22Rv1 (cell line): ENCODE data around the gene ZNF618.

Experiments
- CTCF ChIP-seq: fragments of 450-650 bp; IDR thresholded peaks from 2 replicates; pipeline ENCODE4 v1.5.1; 2017; ENCODE audit warnings: mild to moderate bottlenecking
- ZFX ChIP-seq: fragments of 450-650 bp; IDR thresholded peaks from 2 replicates; pipeline ENCODE4 v1.6.1; 2017; ENCODE audit warnings: antibody characterized with exemption, borderline replicate concordance

GRCh38 chr9:114084282-114085073 is 208.4 kb downstream of the ZNF618 start:
- TF ChIP-seq CTCF (no peak), ZFX (no peak)
